ENCODE data around the gene CLNK. TPM values are rescaled to one million over a fixed set of nuclear protein-coding genes. Genes with fewer than 3 reads are reported as not detected.

The CLNK gene
- total RNA-seq, 1 donor from 2014 or later = not detected

DNA sequence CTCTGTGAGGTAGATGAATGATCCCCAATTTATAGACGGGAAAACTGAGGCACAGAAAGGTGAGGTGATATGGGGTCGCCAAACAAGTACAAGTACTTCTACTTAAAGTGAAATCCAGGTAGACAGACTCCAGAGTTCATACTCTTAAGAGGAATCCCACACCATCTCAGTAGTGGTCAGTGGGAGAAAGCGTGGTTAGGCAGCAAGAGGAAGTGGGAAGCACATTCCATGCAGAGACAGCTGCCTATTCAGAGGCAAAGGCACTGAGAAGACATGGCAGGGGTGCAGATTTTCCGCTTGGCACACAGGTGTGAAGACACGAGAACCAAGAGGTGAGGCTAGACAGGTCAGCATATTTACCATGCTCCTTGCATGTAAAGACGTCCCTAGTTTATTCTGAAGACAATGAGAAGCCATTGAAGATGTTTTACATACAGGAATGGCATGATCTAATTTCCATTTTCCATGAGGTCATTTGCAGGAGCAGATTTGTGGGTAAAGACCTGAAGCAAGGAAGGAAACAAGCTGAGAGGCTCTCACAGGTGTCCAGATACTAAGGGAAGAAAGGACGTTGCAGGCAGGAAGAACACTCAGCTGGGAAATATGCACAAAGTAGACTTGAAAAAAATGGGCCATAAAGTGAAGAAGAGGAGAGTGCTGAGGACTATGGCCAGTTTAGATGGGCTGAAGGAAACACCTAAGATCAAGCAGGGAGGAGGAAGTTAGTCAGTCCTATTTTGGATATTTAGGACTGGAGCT is 17.3 kb upstream of the CLNK start:
- no peaks in the 10 kb centered on the region for H3K4me1 Mint-ChIP-seq (ENCODE audit: unreplicated experiment)
- H3K4me3 Mint-ChIP-seq = no peak overlapping the region
- TF ChIP-seq, protein P1, sequence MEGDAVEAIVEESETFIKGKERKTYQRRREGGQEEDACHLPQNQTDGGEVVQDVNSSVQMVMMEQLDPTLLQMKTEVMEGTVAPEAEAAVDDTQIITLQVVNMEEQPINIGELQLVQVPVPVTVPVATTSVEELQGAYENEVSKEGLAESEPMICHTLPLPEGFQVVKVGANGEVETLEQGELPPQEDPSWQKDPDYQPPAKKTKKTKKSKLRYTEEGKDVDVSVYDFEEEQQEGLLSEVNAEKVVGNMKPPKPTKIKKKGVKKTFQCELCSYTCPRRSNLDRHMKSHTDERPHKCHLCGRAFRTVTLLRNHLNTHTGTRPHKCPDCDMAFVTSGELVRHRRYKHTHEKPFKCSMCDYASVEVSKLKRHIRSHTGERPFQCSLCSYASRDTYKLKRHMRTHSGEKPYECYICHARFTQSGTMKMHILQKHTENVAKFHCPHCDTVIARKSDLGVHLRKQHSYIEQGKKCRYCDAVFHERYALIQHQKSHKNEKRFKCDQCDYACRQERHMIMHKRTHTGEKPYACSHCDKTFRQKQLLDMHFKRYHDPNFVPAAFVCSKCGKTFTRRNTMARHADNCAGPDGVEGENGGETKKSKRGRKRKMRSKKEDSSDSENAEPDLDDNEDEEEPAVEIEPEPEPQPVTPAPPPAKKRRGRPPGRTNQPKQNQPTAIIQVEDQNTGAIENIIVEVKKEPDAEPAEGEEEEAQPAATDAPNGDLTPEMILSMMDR (conservative IDR thresholded peaks at IDR 0.05) = no peak
- H3K27me3 Mint-ChIP-seq = no peaks in the 10 kb centered on the region
- no peak for DNase-seq (ENCODE audit: extremely low spot score, unreplicated experiment)
- no peak overlapping the region for H3K27ac Mint-ChIP-seq
- no peaks in the 10 kb centered on the region for H3K36me3 Mint-ChIP-seq
- H3K9me3 Mint-ChIP-seq = no peaks in the 10 kb centered on the region

DNA sequence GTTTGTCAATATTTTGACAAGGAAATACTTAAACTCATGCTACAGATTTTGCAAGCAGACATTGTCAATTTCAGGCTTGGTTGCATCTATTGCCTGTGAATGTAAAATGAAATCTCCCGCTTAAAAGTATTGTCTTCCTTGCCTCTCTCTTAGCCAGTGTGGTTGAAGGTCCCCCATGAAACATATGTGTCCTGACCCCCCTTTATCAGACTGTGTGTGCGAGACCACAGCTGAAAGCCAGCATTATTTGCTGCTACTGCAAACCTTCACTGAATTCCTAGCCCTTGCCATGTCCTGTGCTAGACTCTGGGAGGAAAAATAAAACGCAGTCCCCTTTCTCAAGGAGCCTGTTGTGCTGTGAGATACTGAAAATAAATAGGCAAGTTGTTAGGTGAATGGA is 16.6 kb upstream of the CLNK start:
- H3K27ac Mint-ChIP-seq = no peak overlapping the region
- H3K9me3 Mint-ChIP-seq = no peaks in the 10 kb centered on the region
- DNase-seq (ENCODE audit: extremely low spot score, unreplicated experiment) = no peak
- H3K27me3 Mint-ChIP-seq = no peaks in the 10 kb centered on the region
- TF ChIP-seq, protein P1 (conservative IDR thresholded peaks at IDR 0.05) = no peak
- no peak overlapping the region for H3K4me3 Mint-ChIP-seq
- H3K4me1 Mint-ChIP-seq (ENCODE audit: unreplicated experiment) = no peaks in the 10 kb centered on the region
- no peaks in the 10 kb centered on the region for H3K36me3 Mint-ChIP-seq

DNA sequence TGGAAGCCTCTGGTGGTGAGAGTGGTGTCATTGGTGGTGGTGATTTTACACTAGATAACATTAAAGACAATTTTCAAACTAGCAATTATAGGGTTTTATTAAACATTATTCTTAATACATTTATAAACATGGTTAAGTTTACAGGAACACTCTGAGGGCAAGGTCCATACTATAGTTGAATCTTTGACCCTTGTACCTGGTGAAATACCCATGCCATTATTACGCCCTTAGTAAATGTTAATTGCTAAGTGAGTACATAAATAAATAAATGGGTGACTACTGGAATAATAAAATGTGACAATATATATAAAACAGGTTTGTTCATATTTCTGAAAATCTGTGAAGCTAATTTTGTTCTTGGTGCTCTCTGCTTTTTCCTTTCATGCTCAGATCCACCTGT is 13.6 kb upstream of the CLNK start:
- no peaks in the 10 kb centered on the region for H3K36me3 Mint-ChIP-seq
- no peak overlapping the region for H3K4me3 Mint-ChIP-seq
- H3K27ac Mint-ChIP-seq = no peak overlapping the region
- no peak for DNase-seq (ENCODE audit: extremely low spot score, unreplicated experiment)
- H3K4me1 Mint-ChIP-seq (ENCODE audit: unreplicated experiment) = no peaks in the 10 kb centered on the region
- no peaks in the 10 kb centered on the region for H3K27me3 Mint-ChIP-seq
- TF ChIP-seq, protein P1 (conservative IDR thresholded peaks at IDR 0.05) = no peak
- no peaks in the 10 kb centered on the region for H3K9me3 Mint-ChIP-seq

DNA sequence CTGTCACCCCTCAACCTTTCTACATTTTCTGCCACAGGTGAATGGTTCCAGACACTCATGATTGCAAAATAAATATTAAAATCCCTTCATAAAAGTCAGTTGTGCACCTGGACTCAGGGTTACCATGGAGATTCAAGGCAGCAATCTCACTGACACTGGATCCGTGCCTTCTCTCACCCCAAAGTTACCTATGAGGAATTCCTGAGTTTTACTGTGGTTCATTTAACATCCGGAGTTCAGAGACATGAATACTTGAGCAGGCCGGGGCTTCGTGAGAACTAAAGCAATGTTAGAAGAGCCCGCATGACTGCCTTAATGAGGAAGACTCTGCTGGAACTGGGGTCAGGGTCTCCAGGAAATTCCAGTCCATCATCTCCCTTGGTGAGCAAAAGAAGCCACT is 12.5 kb upstream of the CLNK start:
- peaks cover 2% of the 10 kb centered on the region for H3K4me1 Mint-ChIP-seq (ENCODE audit: unreplicated experiment)
- no peaks in the 10 kb centered on the region for H3K36me3 Mint-ChIP-seq
- no peak overlapping the region for H3K27ac Mint-ChIP-seq
- no peak overlapping the region for H3K4me3 Mint-ChIP-seq
- TF ChIP-seq, protein P1 (conservative IDR thresholded peaks at IDR 0.05) = no peak
- no peak for DNase-seq (ENCODE audit: extremely low spot score, unreplicated experiment)
- no peaks in the 10 kb centered on the region for H3K27me3 Mint-ChIP-seq
- no peaks in the 10 kb centered on the region for H3K9me3 Mint-ChIP-seq

DNA sequence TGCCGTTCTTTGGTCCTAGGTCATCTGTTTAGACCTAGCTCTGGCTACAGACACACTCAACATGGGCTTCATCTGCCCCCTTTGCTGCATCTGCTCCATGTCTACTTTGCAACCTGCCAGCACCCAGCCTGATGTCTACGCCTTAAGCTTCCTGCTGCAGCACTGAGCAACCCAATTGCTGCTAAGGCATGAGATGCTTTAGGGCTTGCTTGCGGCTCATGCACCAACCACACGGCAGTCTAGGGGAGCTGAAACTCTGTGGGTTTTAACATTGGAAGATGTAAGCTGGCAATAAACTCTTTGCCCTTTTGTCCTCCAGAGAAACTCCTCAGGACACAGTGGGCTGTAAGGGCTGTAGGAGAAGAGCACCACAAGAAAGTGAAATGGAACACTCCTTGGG is 11.7 kb upstream of the CLNK start:
- no peak overlapping the region for H3K27ac Mint-ChIP-seq
- peaks cover 9% of the 10 kb centered on the region for H3K4me1 Mint-ChIP-seq (ENCODE audit: unreplicated experiment)
- no peak overlapping the region for H3K4me3 Mint-ChIP-seq
- no peaks in the 10 kb centered on the region for H3K36me3 Mint-ChIP-seq
- H3K9me3 Mint-ChIP-seq = no peaks in the 10 kb centered on the region
- no peak for DNase-seq (ENCODE audit: extremely low spot score, unreplicated experiment)
- TF ChIP-seq, protein P1 (conservative IDR thresholded peaks at IDR 0.05) = no peak
- no peaks in the 10 kb centered on the region for H3K27me3 Mint-ChIP-seq
